Inflammatory macrophage treated with lipopolysaccharide for 1 hour (primary cell): ENCODE results near the gene PSMG2.

Experiments
- DNase-seq, 2 donors: peaks; one replicate each; pipeline ENCODE4 v3.0.0-alpha.2; 2020 to 2022

Gene PSMG2, protein sequence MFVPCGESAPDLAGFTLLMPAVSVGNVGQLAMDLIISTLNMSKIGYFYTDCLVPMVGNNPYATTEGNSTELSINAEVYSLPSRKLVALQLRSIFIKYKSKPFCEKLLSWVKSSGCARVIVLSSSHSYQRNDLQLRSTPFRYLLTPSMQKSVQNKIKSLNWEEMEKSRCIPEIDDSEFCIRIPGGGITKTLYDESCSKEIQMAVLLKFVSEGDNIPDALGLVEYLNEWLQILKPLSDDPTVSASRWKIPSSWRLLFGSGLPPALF

DNA sequence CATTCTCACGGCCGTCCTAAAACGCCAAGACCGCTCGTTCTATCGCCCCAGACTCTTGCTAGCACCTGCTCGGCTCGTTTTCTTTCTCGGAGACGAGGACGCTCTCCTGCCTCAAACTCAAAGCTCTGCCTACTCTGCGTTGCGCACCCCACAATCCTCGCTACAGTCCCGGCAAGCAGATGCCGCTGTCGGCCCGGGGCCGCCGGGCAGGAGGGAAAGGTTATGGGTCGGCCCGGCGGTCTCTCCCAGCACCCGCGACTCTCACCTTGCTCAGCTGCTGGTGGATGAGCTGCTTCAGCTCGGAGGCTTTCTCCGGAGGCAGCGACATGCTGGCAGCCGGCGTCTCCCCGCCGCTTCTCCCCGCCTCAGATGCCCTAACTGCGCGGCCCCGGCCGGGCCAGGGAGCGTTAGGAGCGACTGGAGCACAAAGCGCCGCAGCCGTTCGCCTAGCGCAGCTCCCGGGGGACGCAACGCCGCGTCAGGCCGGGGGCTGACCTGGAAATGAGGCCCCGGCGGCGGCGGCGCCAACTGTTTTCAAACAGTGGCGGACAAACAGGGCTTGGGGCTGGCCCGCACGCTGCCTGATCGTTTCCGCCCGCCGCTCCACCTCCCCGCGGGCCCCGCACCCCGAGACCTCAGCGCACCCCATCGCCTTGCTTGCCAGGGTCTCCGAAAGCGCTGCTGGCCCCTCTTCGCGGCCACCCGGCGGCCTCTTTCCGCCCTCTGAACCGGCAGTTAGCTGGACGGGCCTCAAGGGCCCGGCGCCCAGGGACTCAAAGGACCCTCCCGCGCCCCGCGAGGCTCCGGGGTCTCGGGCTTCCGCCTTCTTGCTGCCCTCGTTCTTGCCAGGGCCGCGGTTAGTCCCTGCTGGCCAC lies at the start of gene PSMG2, which contains the start of gene CEP76:
Gene PSMG2 (plus strand): TSS at position 822 of the 875 bp plus-strand sequence. CDS start 66 bp downstream, outside the sequence.
Gene CEP76 (minus strand): TSS at position 503 of the 875 bp plus-strand sequence. CDS start 175 bp downstream, at position 328.
- peak; percentile 84 to 88 for DNase-seq

DNA sequence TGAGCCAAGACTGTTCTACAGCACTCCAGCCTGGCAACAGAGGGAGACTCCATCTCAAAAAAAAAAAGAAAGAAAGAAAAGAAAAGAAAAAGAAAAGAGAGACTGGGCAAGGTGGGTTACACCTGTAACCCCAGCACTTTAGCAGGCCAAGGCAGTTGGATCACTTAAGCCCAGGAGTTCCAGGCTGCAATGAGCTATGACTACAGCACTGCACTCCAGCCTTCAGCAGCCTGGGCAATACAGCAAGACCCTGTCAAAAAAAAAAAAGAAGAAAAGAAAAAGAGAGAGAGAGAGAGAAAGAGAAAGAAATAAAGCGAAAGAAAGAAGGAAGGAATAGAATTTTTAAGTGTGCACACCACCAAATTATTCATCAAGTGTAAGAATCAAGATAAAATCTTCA lies 47.9 kb upstream of the PSMG2 start:
- DNase-seq: no peak

DNA sequence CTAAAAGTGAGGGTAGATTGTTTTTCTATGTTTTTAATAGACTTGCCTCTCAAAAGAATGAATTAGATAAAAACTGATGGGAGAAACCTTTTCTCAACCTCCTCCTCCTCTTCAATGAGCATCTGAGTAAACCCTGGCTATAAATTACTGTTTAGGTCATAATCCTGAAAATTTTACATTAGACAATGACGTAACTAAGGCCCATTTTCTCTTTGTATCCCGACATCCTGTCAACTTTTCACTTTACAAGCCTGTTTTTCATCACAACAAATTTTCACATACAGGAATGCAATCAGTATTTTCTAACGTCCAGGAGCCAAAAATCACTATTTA lies 46.3 kb upstream of the PSMG2 start:
- DNase-seq: no peak

DNA sequence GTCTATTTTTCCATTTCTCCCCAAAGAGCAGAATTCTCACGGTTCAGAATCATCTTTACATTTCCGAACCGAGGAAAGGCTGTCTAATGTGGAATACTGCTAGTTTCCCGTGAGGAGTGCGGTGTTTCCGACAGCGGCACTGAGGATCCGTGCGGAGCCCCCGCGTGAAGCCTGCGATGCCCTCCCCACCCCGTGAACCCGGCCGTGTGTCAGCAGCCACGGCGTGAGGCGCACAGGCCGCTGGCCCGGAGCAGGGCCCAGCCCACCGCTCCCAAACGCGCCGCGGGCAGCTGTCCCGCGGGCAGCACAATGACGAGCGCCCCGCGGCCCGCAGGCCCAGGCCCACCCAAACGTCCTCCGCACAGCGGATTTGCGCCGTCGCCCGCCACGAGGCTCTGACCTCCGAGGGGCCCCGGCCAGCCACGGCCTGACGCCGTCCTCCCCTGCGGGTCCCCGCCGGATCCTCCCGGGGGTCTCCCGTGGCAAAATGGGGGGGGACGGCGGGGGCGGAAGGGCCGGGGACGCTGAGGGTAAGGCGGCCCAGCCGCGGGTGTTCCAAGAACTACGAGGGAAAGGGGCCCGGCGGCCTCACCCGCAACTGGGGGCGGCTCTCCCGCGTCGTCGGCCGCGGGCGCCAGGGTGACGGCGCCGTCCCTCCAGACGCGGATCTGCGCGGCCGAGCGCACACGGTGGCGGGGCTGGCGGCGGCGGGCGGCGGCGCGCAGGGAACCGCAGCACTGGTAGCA lies 45.7 kb upstream of the PSMG2 start:
- DNase-seq: peak in 1 of 2 donors; percentile 27

DNA sequence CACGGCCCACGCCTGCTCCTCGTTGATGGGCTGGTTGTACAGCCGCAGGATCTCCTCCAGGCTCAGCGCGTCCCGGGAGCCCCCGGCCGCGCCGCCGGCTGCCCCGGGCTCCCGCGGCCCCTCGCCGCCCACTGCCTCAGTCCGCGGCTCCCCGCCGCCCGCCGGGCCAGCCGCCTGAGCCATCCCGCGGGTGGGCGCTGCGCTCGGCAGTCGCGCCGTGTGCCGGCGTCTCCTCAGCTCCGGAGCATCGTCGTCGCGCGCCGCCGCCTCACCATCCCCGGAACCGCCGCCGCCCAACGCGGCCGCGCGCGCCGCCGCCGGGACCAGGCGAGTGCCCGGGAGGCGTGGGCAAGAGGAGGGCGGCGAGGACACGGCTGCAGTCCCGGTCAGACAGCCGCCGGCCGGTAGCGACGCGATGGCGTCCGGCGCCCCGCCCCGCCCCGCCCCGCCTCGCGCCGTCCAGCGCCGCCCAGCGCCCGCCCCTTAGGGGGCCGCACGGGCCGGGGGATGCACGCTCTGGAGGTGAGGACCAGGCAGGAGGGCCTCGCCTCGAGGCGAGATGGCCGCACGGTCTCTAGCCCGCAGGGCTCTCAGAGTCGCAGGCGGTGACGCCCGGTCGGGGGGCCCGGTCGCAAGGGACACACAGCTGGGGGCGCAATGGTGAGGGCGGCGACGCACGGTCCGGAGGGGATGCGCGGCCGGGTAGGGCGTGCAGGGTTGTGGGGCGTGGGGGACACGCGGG lies 45.0 kb upstream of the PSMG2 start, which contains the start of gene SPIRE1:
Gene SPIRE1 (minus strand): TSS at position 424 of the 742 bp plus-strand sequence. CDS start 241 bp downstream, at position 183.
- peak; percentile 56 for DNase-seq

DNA sequence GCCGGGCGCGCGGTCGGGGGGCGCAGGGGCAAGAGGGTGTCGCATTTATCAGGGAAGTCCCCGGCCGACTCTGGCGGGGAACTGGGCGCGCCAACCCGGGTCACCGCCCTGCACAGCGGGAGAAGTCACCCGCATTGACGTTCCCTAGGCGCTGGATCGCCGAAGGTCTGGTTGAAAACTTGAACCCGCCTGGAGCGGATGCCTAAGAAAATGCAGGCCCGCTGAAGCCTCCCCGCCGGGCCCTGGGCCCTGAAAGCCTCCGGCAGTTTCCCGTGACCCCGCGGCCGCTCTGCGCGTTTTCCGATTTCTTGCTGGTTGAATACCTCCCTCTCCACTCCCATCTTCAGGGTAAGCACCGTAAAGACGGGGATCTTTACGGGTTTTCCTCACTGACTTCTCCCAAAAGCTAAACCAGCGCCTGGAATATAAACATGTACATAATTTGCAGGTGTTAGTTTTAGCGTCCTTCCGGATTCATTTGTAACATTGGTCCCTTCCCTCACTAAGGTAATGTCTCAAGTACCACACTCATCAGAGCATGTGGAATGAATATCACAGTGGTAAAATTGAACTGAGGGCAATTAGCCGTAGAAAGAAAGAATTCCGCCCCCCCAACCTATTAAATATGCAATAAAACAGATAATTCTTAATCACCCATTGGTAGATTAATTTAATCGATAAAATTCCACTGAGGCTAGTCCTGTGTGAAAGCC lies 44.3 kb upstream of the PSMG2 start:
- DNase-seq: peak; percentile 42 to 43

DNA sequence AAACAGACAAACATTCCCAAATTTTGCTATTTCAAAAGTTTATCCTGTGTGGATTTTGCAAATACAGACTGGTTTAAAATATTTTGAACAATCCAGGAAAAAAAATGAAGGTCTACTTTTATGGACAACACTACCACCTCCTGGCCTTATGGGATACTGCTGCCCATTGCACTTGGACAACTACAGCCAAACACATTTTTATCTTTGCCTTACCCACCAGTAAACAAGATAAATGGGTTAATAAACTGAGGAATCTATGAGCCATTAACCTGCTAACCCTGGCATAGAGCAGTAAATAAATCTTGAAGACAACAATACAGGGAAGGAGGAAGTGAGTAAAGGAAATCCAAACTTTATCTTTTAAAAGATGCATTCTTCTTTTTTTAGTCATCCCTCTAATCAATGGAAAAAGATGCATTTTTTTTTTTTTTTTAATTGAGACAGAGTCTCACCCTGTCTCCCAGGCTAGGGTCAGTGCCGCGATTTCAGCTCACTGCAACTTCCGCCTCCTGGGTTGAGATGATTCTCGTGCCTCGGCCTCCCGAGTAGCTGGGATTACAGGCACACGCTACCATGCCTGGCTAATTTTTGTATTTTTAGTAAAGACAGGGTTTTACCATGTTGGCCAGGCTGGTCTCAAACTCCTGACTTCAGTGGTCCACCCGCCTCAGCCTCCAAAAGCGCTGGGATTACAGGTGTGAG lies 42.8 kb upstream of the PSMG2 start:
- peak; percentile 30 to 74 for DNase-seq

DNA sequence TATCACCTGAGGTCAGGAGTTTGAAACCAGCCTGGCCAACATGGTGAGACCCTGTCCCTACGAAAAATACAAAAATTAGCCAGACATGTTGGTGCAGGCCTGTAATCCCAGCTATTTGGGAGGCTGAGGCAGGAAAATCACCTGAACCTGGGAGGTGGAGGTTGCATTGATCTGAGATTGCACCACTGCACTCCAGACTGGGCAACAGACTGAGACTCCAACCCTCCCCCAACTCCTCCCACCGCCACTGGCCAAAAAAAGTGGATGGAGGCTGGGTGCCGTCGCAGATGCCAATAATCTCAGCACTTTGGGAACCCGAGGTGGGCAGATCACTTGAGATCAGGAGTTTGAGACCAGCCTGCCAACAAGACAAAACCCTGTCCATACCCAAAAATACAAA lies 34.8 kb upstream of the PSMG2 start:
- DNase-seq: no peak

DNA sequence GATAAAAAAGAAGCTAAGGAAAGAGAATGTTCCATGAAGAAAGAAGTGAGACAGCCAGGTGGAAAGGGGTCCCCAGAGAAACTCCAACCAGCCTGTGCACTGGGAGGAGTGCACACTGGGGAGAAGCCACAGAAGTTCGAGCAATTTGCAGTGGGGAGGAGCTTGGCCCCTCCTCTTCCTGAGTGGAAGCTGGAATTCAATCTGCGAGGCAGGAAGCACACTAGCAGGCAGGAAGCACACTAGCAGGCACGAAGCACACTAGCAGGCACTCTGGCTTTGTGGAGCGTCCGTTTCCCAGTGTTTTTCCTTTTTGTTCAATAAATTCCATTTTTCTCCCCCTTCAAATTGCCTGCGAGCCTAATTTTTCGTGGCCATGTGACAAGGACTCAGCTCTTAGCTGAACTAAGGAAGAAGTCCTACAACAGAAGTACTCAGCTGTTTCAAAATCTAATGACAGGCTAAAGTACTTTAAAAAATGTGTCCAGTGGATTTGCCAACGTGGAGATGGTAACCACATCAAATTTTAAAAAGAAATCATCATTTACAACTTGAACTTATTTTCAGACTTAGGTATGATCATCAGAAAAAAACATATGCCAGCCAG lies 23.6 kb upstream of the PSMG2 start:
- DNase-seq: peak in 1 of 2 donors; percentile 24

DNA sequence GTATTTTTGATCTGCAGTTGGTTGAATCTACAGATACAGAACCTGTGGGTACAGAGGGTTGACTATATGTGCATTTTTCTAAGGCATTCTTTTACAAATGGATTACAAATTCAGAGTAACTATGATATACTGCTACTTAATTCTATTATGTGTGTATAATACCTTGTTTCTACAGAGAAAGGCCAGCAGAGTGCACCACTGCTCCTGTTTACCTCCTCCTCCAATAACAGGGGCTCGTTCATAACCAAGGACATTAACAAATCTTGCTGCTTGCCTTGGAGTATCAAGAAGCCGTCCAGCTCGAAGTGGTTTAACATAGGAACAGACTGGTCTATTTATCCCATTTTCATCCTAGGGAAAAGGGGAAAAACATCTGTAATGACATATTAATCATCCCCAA lies 16.7 kb upstream of the PSMG2 start:
- DNase-seq: no peak

DNA sequence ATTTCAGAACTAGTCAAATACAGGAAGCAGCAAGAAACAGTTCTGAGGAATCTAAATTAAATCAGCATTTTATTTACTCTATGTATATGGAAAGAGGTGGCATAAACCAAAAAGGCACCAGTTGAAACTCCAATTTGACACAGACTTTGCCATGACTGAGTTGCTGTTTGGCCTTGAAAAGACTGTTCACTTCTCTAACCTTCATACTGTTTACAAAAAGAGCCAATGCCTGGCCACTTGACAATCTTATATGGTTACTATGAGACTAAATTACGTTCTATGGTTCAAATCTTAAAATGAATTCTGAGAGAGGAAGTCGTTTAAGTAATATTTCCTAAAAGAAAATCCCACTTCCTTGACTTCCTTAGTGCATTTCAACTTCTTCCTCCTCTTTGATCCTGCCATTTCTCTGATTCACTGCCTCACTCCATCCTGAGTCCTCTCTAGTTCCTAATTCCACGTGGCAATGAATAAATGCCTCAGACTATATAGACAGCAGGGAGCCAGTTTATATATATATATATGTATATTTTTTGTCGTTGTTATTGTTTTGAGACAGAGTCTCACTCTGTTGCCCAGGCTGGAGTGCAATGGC lies 13.5 kb upstream of the PSMG2 start:
- DNase-seq: peak in 1 of 2 donors; percentile 56

DNA sequence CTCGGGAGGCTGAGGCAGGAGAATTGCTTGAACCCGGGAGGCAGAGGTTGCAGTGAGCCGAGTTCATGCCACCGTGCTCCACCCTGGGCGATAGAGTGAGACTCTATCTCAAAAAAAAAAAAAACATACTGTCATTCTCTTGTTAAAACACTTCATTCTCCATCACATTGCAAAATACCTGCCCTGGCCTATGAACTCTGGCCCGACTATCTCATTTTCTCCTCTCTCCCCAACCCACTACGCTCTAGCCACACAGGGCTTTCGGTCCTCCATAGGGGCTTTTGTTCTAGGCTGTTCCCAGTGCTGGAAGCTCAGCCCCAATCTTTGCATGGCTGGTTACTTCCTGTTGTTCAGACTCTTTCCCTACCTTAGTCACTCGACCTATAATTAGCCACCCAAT lies 10.6 kb upstream of the PSMG2 start:
- DNase-seq: no peak

DNA sequence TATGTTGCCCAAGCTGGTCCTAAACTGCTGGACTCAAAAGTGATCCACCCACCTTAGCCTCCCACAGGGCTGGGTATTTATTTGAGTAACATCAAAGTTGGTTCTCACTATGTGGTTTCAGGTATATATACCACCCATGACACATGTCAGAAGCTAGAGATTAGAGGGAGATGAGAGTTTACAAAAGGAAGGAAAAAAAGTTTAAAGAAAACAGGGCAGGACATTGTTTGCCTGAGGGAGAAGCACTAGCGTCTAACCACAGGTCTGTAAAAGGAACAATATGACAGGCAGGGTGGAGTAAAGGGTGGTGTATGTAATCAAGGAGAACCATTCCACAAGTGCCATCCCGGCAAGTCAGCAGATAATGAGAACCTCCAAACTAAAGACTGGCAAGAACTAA lies 8.8 kb upstream of the PSMG2 start:
- DNase-seq: no peak

DNA sequence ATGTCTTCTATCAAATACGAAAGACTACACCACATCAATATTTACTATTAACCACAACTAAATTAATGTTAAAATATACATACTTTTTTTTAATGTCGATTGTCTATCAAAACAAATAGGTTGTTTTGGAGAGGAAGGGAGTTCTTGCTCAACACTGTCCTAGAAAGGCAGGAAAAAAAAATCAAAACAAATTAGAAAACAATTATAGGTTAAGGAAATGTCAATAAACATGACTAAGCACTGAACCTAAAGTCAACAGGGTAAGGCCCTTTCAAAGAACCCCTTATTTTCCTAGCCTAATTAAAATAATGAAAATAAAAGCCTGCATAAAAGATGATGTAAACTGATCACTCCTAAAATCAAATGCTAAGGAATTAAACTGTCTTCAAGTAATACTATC lies 3.1 kb upstream of the PSMG2 start:
- no peak for DNase-seq

DNA sequence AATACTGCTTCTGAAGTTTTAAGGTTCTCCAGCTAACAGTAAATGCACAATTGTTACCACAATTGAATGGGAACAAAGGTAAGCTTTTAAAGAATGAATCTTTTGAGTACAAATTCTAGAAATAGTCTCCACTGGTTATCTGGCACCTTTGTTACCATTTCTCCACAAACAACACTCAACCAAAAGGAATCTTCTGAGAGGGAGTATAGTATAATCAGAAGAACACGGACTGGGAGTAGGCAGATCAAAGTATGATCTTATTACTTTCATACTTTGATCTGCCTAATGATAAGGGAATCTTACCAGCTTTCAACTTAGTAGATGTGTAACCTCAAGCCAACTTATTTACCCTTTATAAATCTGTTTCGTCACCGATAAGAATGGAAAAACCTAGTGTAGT lies 1.7 kb upstream of the PSMG2 start:
- no peak for DNase-seq

DNA sequence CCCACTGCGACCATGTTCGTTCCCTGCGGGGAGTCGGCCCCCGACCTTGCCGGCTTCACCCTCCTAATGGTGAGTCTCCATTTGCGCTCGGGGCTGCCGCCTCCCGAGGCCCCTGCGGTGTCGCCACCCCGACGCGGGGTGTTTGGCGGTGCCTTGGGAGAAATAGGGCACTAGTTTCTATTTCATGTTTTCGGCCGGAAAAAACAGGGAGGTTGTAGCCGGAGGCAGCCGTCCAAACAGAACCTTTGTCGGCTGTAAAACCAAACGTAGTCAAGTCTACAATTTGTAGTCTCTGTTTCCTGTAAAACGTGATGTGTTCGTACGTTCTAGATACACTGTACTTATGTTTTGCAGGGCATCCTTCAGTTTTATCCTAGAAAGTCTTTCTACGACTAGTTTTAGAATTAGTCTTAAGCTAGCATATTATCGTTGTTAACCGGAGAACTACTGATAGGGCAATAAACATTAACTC lies 290 bp downstream of the PSMG2 start:
- no peak for DNase-seq

DNA sequence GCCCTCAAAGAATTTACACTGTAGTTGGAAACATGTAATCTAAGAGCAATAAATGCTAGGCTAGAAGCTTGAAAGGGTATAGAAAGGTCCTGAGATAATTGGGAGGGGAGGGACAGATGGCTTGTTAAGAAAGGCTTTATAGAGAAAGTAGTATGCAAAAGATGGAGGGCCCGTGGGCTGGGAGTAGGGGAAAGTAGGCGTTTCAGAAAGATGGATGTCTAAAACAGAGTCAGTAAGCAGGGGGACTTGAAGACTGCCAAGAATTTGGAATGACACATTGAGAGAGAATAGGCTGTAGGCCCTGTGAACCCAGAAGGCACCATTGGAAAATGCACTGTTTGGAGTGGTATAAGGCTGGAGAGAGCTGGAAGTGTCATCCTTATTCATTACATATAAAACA lies 822 bp downstream of the PSMG2 start:
- peak in 1 of 2 donors; percentile 33 for DNase-seq

DNA sequence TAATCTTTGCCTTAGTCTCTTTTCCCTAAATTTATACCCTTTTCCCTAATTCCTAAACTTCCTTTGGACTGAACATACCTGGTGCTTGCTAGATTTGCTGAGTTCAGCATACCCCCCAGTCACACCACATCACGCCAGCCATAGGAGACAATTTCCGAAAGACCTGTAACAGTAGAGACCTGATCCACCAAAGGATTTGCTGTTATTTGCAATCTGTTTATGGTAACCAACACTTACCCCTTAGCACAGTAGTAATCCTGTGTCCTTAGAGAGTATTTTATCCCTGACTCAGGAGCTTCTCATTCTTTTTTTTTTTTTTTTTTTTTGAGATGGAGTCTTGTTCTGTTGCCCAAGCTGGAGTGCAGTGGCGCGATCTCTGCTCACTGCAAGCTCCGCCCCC lies 8.6 kb downstream of the PSMG2 start:
- DNase-seq: no peak

DNA sequence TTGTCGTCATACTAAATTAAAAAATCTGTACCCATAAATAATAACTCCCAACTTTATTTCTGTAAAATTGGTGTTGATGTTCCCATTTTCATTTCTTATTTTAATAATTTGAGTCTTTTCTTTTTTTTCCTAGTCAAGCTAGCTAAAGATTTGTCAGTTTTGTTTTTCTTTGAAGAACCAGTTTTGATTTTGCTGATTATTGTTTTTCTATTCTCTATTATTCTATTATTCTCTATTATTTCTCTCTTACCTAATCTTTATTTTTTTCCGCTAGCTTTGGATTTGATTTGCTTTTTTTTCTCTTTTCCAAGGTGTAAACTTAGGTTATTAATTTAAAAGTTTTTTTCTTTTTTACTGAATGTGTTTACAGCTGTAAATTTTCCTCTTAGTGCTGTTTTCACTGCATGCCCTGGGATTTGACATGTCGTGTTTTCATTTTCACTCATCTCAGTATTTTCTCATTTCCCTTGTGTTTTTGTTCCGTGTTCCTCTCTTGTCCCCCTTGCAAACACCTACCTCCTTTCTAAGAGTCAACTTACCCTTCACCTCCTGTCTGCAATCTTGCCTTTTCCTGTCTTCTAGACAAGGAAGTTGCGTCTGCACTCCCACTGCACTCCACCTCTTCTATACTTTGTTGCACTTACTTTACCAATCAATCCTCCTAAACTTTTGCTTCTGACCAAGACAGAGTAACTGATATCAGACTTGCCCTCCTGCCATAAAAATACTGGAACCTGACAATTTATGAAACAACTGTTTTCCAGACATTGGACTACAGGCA lies 18.8 kb downstream of the PSMG2 start:
- no peak for DNase-seq
